ENCODE measurements around the gene FMN1.

DNA sequence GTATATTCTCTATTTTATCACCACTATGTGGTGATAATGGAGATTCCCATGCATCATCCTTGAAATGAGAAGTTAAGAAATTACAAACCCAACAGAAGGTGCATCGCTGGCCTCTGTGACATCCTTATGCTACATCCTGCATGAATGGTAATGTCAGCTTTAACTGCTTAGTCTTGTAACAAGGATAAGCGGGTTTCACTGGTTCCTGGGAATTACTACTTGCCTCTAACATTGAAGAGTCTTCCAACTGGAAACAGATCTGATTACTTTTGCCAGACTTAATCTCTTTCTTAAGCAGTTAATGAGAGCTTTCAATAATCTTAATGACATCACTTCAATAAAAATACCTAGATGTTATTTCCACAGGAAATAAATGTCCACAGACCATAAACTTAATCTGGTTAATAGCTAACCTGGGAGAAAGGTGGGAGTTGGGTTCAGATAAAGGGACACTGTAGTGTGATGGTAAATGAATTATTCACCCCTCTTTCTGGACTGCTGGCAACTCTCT, 44.0 kb downstream of the FMN1 start:
- no peak for TF ChIP-seq NFIC (IDR thresholded peaks at IDR 0.05)
- no peak for TF ChIP-seq FOXM1 (IDR thresholded peaks at IDR 0.05; ENCODE audit: borderline replicate concordance, low read depth)
- no peak for TF ChIP-seq EP300 (IDR thresholded peaks at IDR 0.05; ENCODE audit: borderline replicate concordance)
- no peak for TF ChIP-seq ZBTB7A (IDR thresholded peaks at IDR 0.05; ENCODE audit: low read depth)
- TF ChIP-seq, protein P1, sequence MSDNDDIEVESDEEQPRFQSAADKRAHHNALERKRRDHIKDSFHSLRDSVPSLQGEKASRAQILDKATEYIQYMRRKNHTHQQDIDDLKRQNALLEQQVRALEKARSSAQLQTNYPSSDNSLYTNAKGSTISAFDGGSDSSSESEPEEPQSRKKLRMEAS (IDR thresholded peaks at IDR 0.05) = no peak
- TF ChIP-seq RAD21 (IDR thresholded peaks at IDR 0.05; ENCODE audit: low read depth) = no peak
- TF ChIP-seq YY1 (IDR thresholded peaks at IDR 0.05; ENCODE audit: low read depth) = no peak
- TF ChIP-seq, protein P2, sequence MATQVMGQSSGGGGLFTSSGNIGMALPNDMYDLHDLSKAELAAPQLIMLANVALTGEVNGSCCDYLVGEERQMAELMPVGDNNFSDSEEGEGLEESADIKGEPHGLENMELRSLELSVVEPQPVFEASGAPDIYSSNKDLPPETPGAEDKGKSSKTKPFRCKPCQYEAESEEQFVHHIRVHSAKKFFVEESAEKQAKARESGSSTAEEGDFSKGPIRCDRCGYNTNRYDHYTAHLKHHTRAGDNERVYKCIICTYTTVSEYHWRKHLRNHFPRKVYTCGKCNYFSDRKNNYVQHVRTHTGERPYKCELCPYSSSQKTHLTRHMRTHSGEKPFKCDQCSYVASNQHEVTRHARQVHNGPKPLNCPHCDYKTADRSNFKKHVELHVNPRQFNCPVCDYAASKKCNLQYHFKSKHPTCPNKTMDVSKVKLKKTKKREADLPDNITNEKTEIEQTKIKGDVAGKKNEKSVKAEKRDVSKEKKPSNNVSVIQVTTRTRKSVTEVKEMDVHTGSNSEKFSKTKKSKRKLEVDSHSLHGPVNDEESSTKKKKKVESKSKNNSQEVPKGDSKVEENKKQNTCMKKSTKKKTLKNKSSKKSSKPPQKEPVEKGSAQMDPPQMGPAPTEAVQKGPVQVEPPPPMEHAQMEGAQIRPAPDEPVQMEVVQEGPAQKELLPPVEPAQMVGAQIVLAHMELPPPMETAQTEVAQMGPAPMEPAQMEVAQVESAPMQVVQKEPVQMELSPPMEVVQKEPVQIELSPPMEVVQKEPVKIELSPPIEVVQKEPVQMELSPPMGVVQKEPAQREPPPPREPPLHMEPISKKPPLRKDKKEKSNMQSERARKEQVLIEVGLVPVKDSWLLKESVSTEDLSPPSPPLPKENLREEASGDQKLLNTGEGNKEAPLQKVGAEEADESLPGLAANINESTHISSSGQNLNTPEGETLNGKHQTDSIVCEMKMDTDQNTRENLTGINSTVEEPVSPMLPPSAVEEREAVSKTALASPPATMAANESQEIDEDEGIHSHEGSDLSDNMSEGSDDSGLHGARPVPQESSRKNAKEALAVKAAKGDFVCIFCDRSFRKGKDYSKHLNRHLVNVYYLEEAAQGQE (IDR thresholded peaks at IDR 0.05; ENCODE audit: low read depth) = no peak
- TF ChIP-seq, protein P3, sequence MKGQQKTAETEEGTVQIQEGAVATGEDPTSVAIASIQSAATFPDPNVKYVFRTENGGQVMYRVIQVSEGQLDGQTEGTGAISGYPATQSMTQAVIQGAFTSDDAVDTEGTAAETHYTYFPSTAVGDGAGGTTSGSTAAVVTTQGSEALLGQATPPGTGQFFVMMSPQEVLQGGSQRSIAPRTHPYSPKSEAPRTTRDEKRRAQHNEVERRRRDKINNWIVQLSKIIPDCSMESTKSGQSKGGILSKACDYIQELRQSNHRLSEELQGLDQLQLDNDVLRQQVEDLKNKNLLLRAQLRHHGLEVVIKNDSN (IDR thresholded peaks at IDR 0.05) = no peak
- TF ChIP-seq CEBPB (IDR thresholded peaks at IDR 0.05) = no peak
- TF ChIP-seq TEAD4 (IDR thresholded peaks at IDR 0.05) = no peak
- TF ChIP-seq CREB1 (IDR thresholded peaks at IDR 0.05; ENCODE audit: low read depth) = no peak

Data from Ishikawa (cell line).